ENCODE data around the gene ADAM30.

Gene ADAM30

GRCh38 chr1:119893827-119894700 lies 2.3 kb downstream of the ADAM30 start:
- no peak overlapping the region for H3K4me3 ChIP-seq (ENCODE audit: low read depth, low read length)
- POLR2A ChIA-PET = no interaction called here
- CTCF ChIA-PET = interaction anchor here (0.9 to 1.0 kb wide), 2 partner anchors 10 to 15 kb away, joined by 3 read pairs; no protein-coding TSS in a partner anchor
- no peak for TF ChIP-seq CTCF (IDR thresholded peaks at IDR 0.05; ENCODE audit: insufficient read depth, low read length, missing control alignments)
- DNase-seq (ENCODE audit: low read depth, low spot score) = no peak

- CTCF ChIA-PET = interaction anchor here (0.9 to 1.0 kb wide), 2 partner anchors 11 to 15 kb away, joined by 3 read pairs; no protein-coding TSS in a partner anchor
- POLR2A ChIA-PET = no interaction called here
- TF ChIP-seq CTCF (IDR thresholded peaks at IDR 0.05; ENCODE audit: insufficient read depth, low read length, missing control alignments) = no peak
- no peak for DNase-seq (ENCODE audit: low read depth, low spot score)
- no peak overlapping the region for H3K4me3 ChIP-seq (ENCODE audit: low read depth, low read length)
Observed at GRCh38 chr1:119893238-119893791, 3.0 kb downstream of the ADAM30 start.

- TF ChIP-seq CTCF (IDR thresholded peaks at IDR 0.05; ENCODE audit: insufficient read depth, low read length, missing control alignments) = no peak
- no peak for DNase-seq (ENCODE audit: low read depth, low spot score)
- ChIA-PET CTCF (interaction anchor here (1.2 kb wide), 1 partner anchor 19 kb away, joined by 3 read pairs; no protein-coding TSS in a partner anchor), POLR2A (no interaction called here)
- H3K4me3 ChIP-seq (ENCODE audit: low read depth, low read length) = no peak overlapping the region
Observed at GRCh38 chr1:119891386-119891785, 4.9 kb downstream of the ADAM30 start.

- ChIA-PET CTCF (interaction anchor here (1.5 to 3.8 kb wide), 2 partner anchors 8 to 10 kb away, joined by 5 to 39 read pairs; partner anchors contain the start of gene ADAM30), POLR2A (no interaction called here)
- DNase-seq (ENCODE audit: low read depth, low spot score) = no peak
- TF ChIP-seq CTCF (IDR thresholded peaks at IDR 0.05; ENCODE audit: insufficient read depth, low read length, missing control alignments) = no peak
- H3K4me3 ChIP-seq (ENCODE audit: low read depth, low read length) = no peak overlapping the region
Observed at GRCh38 chr1:119888476-119888875, 7.8 kb downstream of the ADAM30 start.

GRCh38 chr1:119887427-119887826 lies 8.9 kb downstream of the ADAM30 start:
- no peak for DNase-seq (ENCODE audit: low read depth, low spot score)
- ChIA-PET POLR2A (no interaction called here), CTCF (interaction anchor here (0.8 to 3.8 kb wide), 6 partner anchors 9 to 30 kb away, joined by 3 to 39 read pairs (median 4); partner anchors contain the start of gene ADAM30)
- H3K4me3 ChIP-seq (ENCODE audit: low read depth, low read length) = no peak overlapping the region
- TF ChIP-seq CTCF (IDR thresholded peaks at IDR 0.05; ENCODE audit: insufficient read depth, low read length, missing control alignments) = no peak
